ENCODE data around the gene REG4.

DNA sequence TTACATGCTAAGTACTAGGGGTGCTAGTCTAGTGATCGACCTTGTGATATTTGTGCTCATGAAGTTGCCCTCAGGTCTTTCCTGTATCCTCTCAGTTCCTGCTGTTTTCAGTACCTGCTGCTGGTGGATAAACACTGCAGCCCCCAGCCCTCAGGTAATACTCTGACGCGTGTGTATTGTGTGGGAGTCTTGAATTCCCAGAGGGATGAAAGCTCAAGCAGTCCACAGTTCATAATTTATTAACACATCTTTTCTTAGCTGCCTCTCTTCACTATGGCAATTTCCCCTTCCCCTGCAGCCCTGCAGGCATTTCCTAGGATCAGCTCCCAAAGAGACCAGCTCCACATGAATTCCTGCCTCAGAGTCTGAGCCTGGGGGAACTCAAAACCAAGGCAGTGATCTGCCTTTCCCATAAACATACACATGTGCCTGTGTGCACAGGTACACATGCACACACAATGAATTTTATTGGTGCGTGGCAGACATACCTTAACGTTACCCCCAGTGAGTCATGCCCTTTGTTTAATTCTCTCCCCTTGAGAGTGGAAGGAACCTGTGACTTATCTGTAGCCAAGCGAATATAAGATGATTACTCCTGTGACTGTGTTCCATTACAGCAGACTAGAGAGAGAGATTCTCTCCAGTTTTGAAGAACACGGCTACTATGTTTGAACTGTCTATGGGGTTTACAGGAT is 28.5 kb downstream of the REG4 start:
- TF ChIP-seq FOXP2 (optimal IDR thresholded peaks at IDR 0.05; ENCODE audit: control extremely low read depth, extremely low read length, insufficient read depth): no peak
- TF ChIP-seq POLR2AphosphoS5 (IDR thresholded peaks at IDR 0.05; ENCODE audit: borderline replicate concordance, low read depth, low read length): no peak

Measured in SK-N-MC (cell line).